Mesothelial cell of epicardium (in vitro differentiated cells): Measurements from ENCODE around the gene STAMBPL1. TPM values are rescaled to one million over a fixed set of nuclear protein-coding genes. Genes with fewer than 3 reads are reported as not detected.

Experiments
- DNase-seq, 2 experiments: peaks; one replicate each; pipeline ENCODE4 v3.0.0; 2021; ENCODE audit warnings: low spot score in 2 of 2; ENCODE audit not compliant: unreplicated experiment in 2 of 2
- H3K27ac Mint-ChIP-seq: 2 replicates; pipeline ENCODE4 v1.8.0; 2021; ENCODE audit warnings: mixed read lengths
- H3K27me3 Mint-ChIP-seq: 2 replicates; pipeline ENCODE4 v1.8.0; 2021; ENCODE audit warnings: low read depth, mixed read lengths
- H3K36me3 Mint-ChIP-seq: 2 replicates; pipeline ENCODE4 v1.8.0; 2021; ENCODE audit warnings: mixed read lengths
- H3K4me1 Mint-ChIP-seq: 2 replicates; pipeline ENCODE4 v1.8.0; 2021; ENCODE audit warnings: mixed read lengths
- H3K4me3 Mint-ChIP-seq: 2 replicates; pipeline ENCODE4 v1.8.0; 2021; ENCODE audit warnings: mild to moderate bottlenecking, moderate library complexity, mixed read lengths
- H3K9me3 Mint-ChIP-seq: 2 replicates; pipeline ENCODE4 v1.8.0; 2021; ENCODE audit warnings: mixed read lengths
- total RNA-seq: library from RNA; stranded (reverse); gene quantifications from 3 replicates; pipeline ENCODE4 v1.2.1, GENCODE V29; 2021
- TF ChIP-seq, protein P1 (sequence below): fragments of 200-600 bp; sonication (generic); IDR thresholded peaks from one replicate; pipeline ENCODE4 v1.5.0; 2021; ENCODE audit warnings: antibody characterized with exemption; ENCODE audit not compliant: unreplicated experiment

STAMBPL1 gene
- total RNA-seq, 1 donor from 2014 or later, result 3.6 TPM

DNA sequence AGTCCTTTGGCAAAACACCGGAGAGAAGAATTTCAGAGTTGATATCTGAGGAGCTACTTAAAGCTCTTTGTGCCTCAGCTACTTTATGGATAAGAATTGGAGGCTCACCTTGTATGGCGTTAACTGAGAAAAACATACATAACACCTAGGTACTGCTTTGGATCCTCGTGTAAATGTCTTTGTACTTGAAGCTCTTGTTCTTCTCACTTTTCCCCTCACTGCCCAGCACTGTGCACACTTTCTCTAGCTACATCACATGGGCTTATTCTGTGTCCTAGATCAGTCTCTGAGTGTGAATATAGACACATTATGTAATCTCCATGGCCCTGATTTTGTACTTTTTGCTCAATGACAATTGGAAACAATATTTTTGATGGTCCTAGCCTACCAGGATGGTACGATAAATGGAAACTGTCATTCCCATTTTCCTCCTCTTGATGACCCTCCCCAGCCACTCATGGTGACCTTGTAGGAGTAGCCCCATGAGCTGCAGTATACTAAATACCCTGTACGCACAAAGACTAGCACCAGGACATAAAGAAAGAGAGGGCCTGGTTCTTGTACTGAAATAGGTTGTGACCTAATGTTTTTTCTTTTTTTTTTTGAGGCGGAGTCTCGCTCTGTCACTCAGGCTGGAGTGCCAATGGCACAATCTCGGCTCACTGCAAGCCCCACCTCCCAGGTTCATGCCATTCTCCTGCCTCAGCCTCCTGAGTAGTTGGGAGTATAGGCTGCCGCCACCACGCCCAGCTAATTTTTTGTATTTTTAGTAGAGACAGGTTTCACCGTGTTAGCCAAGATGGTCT lies 22.1 kb downstream of the STAMBPL1 start:
- no peaks in the 10 kb centered on the region for H3K9me3 Mint-ChIP-seq
- no peak for DNase-seq
- H3K4me3 Mint-ChIP-seq, result no peak overlapping the region
- TF ChIP-seq, protein P1, sequence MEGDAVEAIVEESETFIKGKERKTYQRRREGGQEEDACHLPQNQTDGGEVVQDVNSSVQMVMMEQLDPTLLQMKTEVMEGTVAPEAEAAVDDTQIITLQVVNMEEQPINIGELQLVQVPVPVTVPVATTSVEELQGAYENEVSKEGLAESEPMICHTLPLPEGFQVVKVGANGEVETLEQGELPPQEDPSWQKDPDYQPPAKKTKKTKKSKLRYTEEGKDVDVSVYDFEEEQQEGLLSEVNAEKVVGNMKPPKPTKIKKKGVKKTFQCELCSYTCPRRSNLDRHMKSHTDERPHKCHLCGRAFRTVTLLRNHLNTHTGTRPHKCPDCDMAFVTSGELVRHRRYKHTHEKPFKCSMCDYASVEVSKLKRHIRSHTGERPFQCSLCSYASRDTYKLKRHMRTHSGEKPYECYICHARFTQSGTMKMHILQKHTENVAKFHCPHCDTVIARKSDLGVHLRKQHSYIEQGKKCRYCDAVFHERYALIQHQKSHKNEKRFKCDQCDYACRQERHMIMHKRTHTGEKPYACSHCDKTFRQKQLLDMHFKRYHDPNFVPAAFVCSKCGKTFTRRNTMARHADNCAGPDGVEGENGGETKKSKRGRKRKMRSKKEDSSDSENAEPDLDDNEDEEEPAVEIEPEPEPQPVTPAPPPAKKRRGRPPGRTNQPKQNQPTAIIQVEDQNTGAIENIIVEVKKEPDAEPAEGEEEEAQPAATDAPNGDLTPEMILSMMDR, result no peak
- no peak overlapping the region for H3K27ac Mint-ChIP-seq
- H3K27me3 Mint-ChIP-seq, result no peaks in the 10 kb centered on the region
- H3K4me1 Mint-ChIP-seq, result peaks cover 22% of the 10 kb centered on the region
- H3K36me3 Mint-ChIP-seq, result peaks cover 3% of the 10 kb centered on the region

- peaks cover 9% of the 10 kb centered on the region for H3K4me1 Mint-ChIP-seq
- no peak overlapping the region for H3K4me3 Mint-ChIP-seq
- TF ChIP-seq, protein P1, result no peak
- H3K9me3 Mint-ChIP-seq, result no peaks in the 10 kb centered on the region
- no peak for DNase-seq
- peaks cover 3% of the 10 kb centered on the region for H3K36me3 Mint-ChIP-seq
- H3K27ac Mint-ChIP-seq, result no peak overlapping the region
- H3K27me3 Mint-ChIP-seq, result no peaks in the 10 kb centered on the region
These were observed 23.7 kb downstream of the STAMBPL1 start for GRCh38 chr10:88903715-88904114.

GRCh38 chr10:88906921-88907320 lies 26.9 kb downstream of the STAMBPL1 start:
- H3K27me3 Mint-ChIP-seq, result no peaks in the 10 kb centered on the region
- no peak for DNase-seq
- TF ChIP-seq, protein P1, result no peak
- H3K4me1 Mint-ChIP-seq, result no peaks in the 10 kb centered on the region
- no peaks in the 10 kb centered on the region for H3K9me3 Mint-ChIP-seq
- peaks cover 3% of the 10 kb centered on the region for H3K36me3 Mint-ChIP-seq
- H3K27ac Mint-ChIP-seq, result no peak overlapping the region
- H3K4me3 Mint-ChIP-seq, result no peak overlapping the region

DNA sequence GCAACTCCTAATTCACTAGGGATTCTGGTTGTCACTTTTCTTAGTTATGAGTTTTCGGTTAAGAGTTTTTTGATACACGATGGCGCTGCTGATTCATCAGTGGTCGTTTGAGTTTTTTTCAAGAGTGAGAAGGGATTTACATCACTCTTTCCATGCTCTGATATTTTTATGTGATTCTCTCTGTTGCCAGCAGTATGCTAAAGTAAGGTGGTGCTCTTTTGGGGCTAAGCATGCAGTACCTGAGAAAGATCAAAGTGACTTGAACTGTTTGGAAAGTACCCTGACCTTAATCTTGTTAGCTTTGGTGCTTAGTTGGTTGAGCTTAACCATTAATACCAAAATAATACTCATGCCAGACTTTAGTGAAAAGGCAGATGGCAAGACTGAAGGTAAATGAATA lies 28.1 kb downstream of the STAMBPL1 start:
- H3K4me3 Mint-ChIP-seq, result no peak overlapping the region
- no peak for DNase-seq
- no peak overlapping the region for H3K27ac Mint-ChIP-seq
- H3K36me3 Mint-ChIP-seq, result peaks cover 3% of the 10 kb centered on the region
- peaks cover 8% of the 10 kb centered on the region for H3K4me1 Mint-ChIP-seq
- no peaks in the 10 kb centered on the region for H3K9me3 Mint-ChIP-seq
- H3K27me3 Mint-ChIP-seq, result no peaks in the 10 kb centered on the region
- TF ChIP-seq, protein P1, result no peak

DNA sequence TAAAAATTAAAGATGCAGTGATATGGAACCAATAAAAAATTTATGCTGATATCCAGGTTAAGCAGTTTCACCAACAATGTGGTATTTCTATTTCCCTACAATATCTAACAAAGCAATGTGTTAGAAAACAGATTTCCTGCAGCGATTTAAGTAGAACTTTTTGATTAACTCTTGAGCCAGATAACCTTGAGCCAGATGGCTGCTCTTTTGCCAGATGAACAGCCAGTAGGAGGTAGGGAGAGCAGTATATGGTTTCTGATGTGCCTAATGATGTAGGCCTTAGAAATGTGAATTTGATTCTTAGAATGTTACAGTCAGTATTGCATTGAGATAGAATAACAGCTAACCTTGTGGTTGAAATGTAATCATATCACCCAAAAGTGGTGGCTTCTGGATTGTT lies 31.1 kb downstream of the STAMBPL1 start:
- H3K36me3 Mint-ChIP-seq, result no peaks in the 10 kb centered on the region
- TF ChIP-seq, protein P1, result no peak
- no peak overlapping the region for H3K4me3 Mint-ChIP-seq
- no peaks in the 10 kb centered on the region for H3K9me3 Mint-ChIP-seq
- H3K27me3 Mint-ChIP-seq, result no peaks in the 10 kb centered on the region
- H3K4me1 Mint-ChIP-seq, result peaks cover 31% of the 10 kb centered on the region
- DNase-seq, result no peak
- H3K27ac Mint-ChIP-seq, result no peak overlapping the region
